HG02938 (cell line): ENCODE data around the gene MAP2K4.
"Not testable (repeated sequence)": the region's sequence is repeated elsewhere in the genome, so short reads cannot be mapped to it uniquely, and the experiment has no call there.

Experiments used
- ATAC-seq: cut with Tn5 transposase; IDR thresholded peaks from one replicate; pipeline ENCODE4 v1.9.1; 2021; ENCODE audit warnings: mild to moderate bottlenecking, moderate library complexity; ENCODE audit not compliant: unreplicated experiment

Gene MAP2K4

GRCh38 chr17:12020642-12021622, at the start of gene MAP2K4:
TSS of gene MAP2K4 (plus strand) at chr17:12020877. CDS start at chr17:12020887, 10 bp downstream.
- ATAC-seq = peak; percentile 93

- not testable (repeated sequence) for ATAC-seq
Measured at GRCh38 chr17:11972741-11973140, 47.9 kb upstream of the MAP2K4 start.

GRCh38 chr17:11979795-11980194, 40.9 kb upstream of the MAP2K4 start:
- no peak for ATAC-seq

- ATAC-seq = no peak
Measured at GRCh38 chr17:11980813-11981212, 39.9 kb upstream of the MAP2K4 start.

- no peak for ATAC-seq
Measured at GRCh38 chr17:11981862-11982261, 38.8 kb upstream of the MAP2K4 start.

GRCh38 chr17:11986179-11986941, 34.3 kb upstream of the MAP2K4 start:
- ATAC-seq = no peak

- ATAC-seq = no peak
Measured at GRCh38 chr17:11986942-11987329, 33.7 kb upstream of the MAP2K4 start.

- no peak for ATAC-seq
Measured at GRCh38 chr17:11990363-11990983, 30.2 kb upstream of the MAP2K4 start.

- no peak for ATAC-seq
Measured at GRCh38 chr17:11991461-11991860, 29.2 kb upstream of the MAP2K4 start.

GRCh38 chr17:11996722-11997146, 23.9 kb upstream of the MAP2K4 start:
- peak; percentile 50 for ATAC-seq

- ATAC-seq = peak; percentile 95
Measured at GRCh38 chr17:11997147-11997971, 23.3 kb upstream of the MAP2K4 start, which contains the start of gene ZNF18. TSS of gene ZNF18 (minus strand) at chr17:11997475. CDS start at chr17:11992829, 4,646 bp downstream.

- no peak for ATAC-seq
Measured at GRCh38 chr17:11997972-11998233, 22.8 kb upstream of the MAP2K4 start.

- no peak for ATAC-seq
Measured at GRCh38 chr17:11999696-12000095, 21.0 kb upstream of the MAP2K4 start.

- ATAC-seq = no peak
Measured at GRCh38 chr17:12007466-12007865, 13.2 kb upstream of the MAP2K4 start.

- no peak for ATAC-seq
Measured at GRCh38 chr17:12021623-12022140, 1.0 kb downstream of the MAP2K4 start.

- ATAC-seq = no peak
Measured at GRCh38 chr17:12022310-12022709, 1.6 kb downstream of the MAP2K4 start.

- ATAC-seq = no peak
Measured at GRCh38 chr17:12024327-12024726, 3.6 kb downstream of the MAP2K4 start.

- no peak for ATAC-seq
Measured at GRCh38 chr17:12027658-12028057, 7.0 kb downstream of the MAP2K4 start.

- ATAC-seq = no peak
Measured at GRCh38 chr17:12028611-12029010, 7.9 kb downstream of the MAP2K4 start.

GRCh38 chr17:12034538-12034937, 13.9 kb downstream of the MAP2K4 start:
- no peak for ATAC-seq
